Kidney epithelial cell (primary cell): ENCODE results near the gene NMUR1. TPM values are rescaled to one million over a fixed set of nuclear protein-coding genes. Genes with fewer than 3 reads are reported as not detected.

Experiments
- DNase-seq: peaks from one replicate; pipeline ENCODE4 v3.0.0-alpha.2; 2010; ENCODE audit warnings: low read depth
- H3K27me3 ChIP-seq: 2 replicates; pipeline ENCODE4 v1.6.0; 2011; ENCODE audit warnings: low read length; ENCODE audit not compliant: control insufficient read depth, insufficient read depth
- H3K36me3 ChIP-seq: 2 replicates; pipeline ENCODE4 v1.5.1; 2011; ENCODE audit warnings: low read length; ENCODE audit not compliant: control insufficient read depth, insufficient read depth
- H3K4me3 ChIP-seq: 2 replicates; pipeline ENCODE4 v1.5.1; 2011; ENCODE audit warnings: low read depth, mild to moderate bottlenecking, control low read depth, low read length
- total RNA-seq: library from RNA; depleted of rRNA; stranded (reverse); fragments of >200 nt; gene quantifications from 2 replicates; pipeline ENCODE4 v1.2.3, GENCODE V29; 2015
- TF ChIP-seq, protein P1 (sequence below): IDR thresholded peaks from 2 replicates; pipeline ENCODE4 v1.5.1; 2011; ENCODE audit warnings: mild to moderate bottlenecking, moderate library complexity, low read length, control low read depth, inconsistent platforms; ENCODE audit not compliant: insufficient read depth, poor library complexity, severe bottlenecking

Gene NMUR1
- total RNA-seq, 1 donor from 2014 or later = not detected

DNA sequence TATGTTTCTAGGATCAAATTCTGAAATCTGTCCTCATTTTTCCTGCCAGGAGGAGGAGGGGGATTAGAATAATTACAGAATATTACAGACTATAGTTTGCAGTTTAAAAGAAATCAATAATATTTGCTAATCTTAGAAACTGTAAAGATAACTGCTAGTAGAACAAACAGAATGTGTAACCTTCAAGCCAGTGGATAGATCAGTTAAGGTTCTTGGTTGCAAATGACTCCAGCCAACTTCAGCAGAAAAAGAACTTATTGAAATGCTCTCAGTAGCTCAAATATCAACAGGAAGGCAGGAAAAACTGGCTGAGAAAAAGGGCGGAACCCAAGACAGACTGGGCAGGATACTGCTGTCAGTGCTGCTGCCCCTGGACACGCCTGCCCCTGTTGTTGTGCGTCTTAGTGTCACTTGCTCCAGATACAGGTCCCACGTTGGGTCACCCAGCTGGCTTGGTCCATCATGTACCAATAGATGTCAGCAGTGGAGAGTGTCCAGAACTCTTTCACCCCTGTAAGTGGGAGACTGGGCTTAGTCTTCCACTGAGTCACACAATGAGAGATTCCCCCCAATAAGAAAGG is 10.2 kb downstream of the NMUR1 start:
- no peak for DNase-seq
- Histone ChIP-seq H3K4me3 (no peak overlapping the region), H3K27me3 (no peaks in the 10 kb centered on the region), H3K36me3 (no peaks in the 10 kb centered on the region)
- TF ChIP-seq, protein P1, sequence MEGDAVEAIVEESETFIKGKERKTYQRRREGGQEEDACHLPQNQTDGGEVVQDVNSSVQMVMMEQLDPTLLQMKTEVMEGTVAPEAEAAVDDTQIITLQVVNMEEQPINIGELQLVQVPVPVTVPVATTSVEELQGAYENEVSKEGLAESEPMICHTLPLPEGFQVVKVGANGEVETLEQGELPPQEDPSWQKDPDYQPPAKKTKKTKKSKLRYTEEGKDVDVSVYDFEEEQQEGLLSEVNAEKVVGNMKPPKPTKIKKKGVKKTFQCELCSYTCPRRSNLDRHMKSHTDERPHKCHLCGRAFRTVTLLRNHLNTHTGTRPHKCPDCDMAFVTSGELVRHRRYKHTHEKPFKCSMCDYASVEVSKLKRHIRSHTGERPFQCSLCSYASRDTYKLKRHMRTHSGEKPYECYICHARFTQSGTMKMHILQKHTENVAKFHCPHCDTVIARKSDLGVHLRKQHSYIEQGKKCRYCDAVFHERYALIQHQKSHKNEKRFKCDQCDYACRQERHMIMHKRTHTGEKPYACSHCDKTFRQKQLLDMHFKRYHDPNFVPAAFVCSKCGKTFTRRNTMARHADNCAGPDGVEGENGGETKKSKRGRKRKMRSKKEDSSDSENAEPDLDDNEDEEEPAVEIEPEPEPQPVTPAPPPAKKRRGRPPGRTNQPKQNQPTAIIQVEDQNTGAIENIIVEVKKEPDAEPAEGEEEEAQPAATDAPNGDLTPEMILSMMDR = no peak

DNA sequence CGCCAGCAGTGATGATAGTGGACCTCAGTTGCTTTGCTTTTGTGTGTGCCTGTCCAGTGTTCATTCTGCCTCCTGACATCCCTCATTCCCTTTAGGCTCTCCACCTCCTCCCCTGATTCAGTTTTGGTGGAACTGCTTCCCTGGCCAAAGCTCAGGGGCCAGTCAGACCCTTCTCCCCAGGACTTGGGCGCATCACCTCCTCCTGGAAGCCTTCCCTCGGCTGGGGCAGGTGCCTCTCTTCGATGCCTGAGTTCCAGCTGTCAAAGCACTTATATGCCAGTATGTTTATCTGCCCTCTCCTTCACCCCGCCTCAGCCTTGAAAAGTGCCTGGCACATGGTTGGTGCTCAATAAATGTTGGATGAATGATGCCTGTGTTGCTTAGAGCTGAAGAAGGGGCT is 11.5 kb downstream of the NMUR1 start:
- Histone ChIP-seq H3K36me3 (no peaks in the 10 kb centered on the region), H3K27me3 (no peaks in the 10 kb centered on the region), H3K4me3 (no peak overlapping the region)
- no peak for DNase-seq
- TF ChIP-seq, protein P1 = no peak

DNA sequence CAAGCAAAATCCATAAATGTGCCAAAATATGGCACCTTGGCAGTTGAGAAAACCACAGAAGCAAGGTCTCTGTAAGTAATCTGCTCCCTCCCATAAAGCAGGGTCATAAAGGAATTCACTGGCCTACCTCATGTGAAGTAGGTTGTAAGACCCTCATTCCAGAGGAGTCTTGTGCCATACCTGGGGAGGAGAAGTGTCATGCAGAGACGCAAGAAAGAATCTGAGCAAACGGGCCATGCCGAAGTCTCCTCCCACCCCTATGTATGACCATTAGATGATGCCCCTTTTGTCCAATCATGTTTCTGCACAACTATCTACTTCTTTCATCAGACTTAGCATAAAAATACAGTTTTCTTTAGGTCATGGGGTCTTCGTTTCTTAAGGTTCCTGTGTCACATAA is 14.6 kb downstream of the NMUR1 start:
- H3K4me3 ChIP-seq = no peak overlapping the region
- H3K27me3 ChIP-seq = no peaks in the 10 kb centered on the region
- no peaks in the 10 kb centered on the region for H3K36me3 ChIP-seq
- DNase-seq = no peak
- TF ChIP-seq, protein P1 = no peak

DNA sequence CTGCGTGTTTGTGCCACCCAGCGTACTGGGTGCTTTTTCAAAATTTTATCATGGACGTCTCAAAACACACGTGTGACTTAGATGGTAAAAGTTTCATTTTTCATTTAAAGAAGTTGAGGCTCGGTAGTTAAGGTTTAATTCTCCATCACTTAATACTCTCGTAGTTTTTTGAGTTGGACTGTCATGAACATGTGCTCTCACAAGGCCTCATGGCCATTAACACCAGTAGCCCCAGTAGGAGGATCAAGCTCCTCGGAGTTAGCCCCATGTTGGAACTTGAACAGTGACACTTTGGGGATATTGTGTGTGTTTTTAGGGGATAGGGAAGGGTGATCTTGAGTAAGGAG is 15.3 kb downstream of the NMUR1 start:
- H3K36me3 ChIP-seq = no peaks in the 10 kb centered on the region
- DNase-seq = no peak
- no peaks in the 10 kb centered on the region for H3K27me3 ChIP-seq
- H3K4me3 ChIP-seq = peak overlapping the region; percentile 55
- TF ChIP-seq, protein P1 = no peak

DNA sequence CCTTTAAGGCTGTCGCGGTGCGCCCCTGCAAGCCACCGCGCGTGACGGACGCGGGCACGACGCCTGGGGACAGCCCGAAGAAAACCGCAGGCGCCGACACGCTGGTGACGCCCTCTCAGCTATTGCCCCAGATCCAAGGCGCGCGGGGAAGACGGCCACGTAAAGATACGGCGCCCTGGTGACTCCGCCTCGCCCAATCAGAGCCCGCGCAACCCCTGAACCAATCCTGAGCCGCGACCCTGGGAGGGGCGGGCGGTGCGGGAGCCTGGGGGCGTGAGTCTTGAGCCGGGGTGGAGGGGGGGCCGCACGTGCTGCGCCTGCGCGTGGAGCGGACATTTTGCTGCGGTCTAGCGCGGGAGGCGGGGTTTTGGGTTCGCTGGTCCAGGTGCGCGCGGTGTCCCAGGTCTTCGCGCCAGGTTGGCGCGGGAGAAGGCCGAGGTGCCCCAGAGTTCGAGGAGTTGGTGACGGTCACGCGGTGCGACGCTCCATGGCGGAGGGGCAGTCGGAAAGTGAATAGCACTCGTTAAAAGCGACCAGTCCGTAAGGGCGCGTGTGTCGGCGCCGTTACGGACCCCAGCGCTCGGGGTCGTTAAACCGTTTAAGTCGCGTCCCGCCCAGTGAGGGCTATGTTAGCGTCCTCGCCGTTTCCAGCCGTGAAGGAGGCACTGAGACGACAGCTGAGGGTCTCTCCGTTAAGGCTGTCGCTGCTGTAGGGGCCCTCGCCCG is 15.9 kb downstream of the NMUR1 start:
- TF ChIP-seq, protein P1 = no peak
- peak overlapping the region; percentile 59 for H3K4me3 ChIP-seq
- no peaks in the 10 kb centered on the region for H3K36me3 ChIP-seq
- DNase-seq = peak; percentile 76
- no peaks in the 10 kb centered on the region for H3K27me3 ChIP-seq
